Stimulated activated CD8-positive, alpha-beta memory T cell treated with anti-CD3 and anti-CD28 coated beads, Interleukin-12 subunit alpha, Interleukin-12 subunit beta, amount 100 ng/mL, for 4 hours (primary cell): Measurements from ENCODE around the gene MAP7D1.
"Not testable (repeated sequence)": the region's sequence is repeated elsewhere in the genome, so short reads cannot be mapped to it uniquely, and the experiment has no call there.

Source experiments
- DNase-seq: peaks from one replicate; pipeline ENCODE4 v3.0.0-alpha.2; 2020; ENCODE audit warnings: low read depth

MAP7D1 gene

GRCh38 chr1:36203554-36204346, 47.8 kb downstream of the MAP7D1 start:
- no peak for DNase-seq

GRCh38 chr1:36204347-36204909, 48.5 kb downstream of the MAP7D1 start:
- DNase-seq: no peak

DNA sequence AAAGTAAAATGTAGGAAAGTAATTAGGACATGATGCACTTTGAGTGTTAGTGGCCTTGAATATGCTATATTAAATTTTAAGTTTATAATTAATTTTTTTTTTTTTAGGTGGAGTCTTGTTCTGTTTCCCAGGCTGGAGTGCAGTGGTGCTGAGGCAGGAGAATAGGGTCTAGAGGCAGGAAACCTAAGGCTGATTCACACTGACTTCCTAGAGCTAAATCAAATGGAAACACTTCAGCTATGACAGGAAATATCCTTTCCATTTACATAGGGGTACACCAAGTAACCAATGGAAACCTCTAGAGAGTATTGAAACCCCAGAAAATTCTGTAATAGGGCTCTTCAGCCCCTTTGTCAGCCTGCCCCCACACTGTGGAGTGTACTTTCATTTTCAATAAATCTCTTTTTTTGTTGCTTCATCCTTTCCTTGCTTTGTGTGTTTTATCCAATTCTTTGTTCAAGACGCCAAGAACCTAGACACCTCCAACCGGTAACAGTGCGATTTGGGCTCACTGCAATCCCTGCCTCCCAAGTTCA, 50.4 kb downstream of the MAP7D1 start:
- DNase-seq: no peak

GRCh38 chr1:36207339-36207738, 51.4 kb downstream of the MAP7D1 start:
- DNase-seq: no peak

DNA sequence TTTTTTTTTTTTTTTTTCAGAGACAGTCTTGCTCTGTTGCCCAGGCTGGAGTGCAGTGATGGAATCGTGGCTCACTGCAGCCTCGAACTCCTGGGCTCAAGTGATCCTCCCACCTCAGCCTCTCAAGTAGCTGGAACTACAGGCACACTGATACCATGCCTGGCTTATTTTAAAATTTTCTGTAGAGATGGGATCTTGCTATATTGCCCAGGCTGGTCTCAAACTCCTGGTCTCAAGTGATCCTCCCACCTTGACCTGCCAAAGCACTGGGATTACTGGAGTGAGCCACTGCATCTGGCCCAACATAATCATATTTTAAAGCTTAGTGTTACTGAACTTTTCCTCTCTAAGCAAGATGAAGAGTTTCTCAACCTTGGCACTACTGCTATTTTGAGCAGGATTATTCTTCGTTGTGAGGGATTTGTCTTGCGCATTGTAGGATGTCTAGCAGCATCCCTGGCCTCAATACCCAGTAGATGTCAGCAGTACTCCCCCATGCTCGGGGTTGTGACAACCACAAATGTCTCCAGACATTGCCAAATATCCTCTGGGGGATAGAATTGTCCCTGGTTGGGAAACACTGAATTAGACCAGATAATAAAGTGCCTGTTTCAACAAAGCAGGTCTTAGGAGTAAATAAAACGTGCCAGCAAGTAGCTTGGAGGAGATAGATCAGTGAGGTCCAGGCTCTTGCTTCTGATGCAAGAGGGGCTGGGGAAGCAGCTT, 53.2 kb downstream of the MAP7D1 start:
- DNase-seq: no peak

GRCh38 chr1:36211307-36211706, 55.3 kb downstream of the MAP7D1 start:
- no peak for DNase-seq

DNA sequence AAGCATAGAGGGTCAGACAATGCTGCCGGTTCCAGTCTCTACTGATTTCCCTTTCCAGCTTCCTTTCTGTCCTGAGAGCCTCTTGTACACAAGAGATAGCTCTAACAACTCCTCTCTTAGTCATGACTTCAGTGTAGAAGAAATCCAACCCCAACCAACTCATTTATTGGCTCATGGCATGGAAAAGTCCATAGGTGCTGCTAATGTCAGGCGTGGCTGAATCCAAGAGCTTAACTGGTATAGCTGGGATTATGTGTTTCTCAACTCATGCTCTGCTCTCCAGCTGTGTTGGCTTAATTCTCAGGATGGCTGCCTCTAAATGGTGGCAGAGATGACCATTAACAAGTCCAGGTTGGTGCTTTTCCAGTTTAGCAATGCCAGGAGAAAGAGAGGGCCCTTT, 55.9 kb downstream of the MAP7D1 start:
- DNase-seq: no peak

DNA sequence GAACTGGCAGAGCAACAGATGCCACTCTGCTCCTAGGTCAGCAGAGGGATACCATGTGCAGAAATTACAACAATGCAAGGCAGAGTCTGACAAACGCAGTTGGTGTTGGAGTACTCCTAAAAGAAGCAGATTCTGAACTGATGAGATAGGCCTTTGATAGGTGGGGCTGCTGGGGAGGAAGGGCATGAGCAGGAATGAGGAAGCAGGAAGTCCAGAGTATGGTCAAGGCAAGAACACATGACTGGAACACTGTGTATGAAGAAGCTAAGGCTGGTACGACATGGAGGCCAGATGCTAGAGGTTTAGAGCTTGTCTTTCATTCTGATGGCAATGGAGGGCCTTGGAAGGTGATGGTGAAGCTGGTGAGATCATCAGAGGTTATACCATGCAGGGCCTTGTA, 56.8 kb downstream of the MAP7D1 start:
- DNase-seq: no peak

DNA sequence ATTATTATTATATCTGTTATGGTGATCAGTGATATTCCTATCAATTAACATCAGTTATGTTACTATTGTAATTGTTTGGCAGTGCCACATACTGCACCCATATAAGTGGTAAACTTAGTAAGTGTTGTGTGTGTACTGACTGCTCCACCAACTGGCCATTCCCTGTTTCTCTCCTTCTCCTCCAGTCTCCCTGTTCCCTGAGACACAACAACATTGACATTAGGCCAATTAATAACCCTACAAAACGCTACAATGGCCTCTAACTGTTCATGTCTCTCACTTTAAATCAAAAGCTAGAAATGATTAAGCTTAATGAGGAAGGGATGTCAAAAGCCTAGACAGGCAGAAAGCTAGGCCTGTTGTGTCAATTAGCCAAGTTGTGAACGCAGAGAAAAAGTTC, 61.7 kb downstream of the MAP7D1 start:
- no peak for DNase-seq

- DNase-seq: not testable (repeated sequence)
Measured at GRCh38 chr1:36221901-36222300, 65.9 kb downstream of the MAP7D1 start.

DNA sequence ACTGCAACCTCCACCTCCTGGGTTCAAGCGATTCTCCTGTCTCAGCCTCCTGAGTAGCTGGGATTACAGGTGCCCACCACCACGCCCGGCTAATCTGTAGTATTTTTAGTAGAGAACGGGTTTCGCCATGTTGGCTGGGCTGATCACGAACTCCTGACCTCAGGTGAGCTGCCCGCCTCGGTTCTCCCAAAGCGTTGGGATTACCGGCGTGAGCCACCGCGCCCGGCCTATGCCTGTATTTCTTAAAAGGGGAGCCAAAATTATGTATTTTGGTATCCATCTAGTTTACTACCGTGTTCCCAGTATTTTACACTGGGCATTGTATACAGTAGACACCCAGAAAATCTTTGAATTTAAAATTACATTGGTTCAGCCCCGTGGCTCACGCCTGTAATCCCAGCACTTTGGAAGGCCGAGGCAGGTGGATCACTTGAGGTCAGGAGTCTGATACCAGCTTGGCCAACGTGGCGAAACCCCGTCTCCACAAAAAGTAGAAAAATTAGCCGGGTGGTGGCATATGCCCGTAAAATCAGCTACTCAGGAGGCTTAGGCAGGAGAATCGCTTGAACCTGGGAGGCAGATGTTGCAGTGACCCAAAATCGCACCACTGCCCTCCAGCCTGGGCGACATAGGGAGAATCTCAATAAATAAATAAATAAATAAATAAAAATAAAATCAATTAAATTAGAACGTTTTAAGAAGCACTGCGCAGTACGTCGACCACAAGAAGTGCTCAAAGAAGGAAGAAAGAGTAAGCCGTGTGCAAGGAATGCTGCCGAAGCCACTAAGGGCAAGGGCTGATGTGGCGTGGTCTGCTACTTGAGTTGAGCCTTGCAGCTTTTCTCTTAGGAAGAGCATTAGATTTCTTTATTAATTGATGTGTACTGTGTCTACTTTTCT, 66.8 kb downstream of the MAP7D1 start:
- no peak for DNase-seq

GRCh38 chr1:36223381-36223995, 67.5 kb downstream of the MAP7D1 start:
- no peak for DNase-seq

DNA sequence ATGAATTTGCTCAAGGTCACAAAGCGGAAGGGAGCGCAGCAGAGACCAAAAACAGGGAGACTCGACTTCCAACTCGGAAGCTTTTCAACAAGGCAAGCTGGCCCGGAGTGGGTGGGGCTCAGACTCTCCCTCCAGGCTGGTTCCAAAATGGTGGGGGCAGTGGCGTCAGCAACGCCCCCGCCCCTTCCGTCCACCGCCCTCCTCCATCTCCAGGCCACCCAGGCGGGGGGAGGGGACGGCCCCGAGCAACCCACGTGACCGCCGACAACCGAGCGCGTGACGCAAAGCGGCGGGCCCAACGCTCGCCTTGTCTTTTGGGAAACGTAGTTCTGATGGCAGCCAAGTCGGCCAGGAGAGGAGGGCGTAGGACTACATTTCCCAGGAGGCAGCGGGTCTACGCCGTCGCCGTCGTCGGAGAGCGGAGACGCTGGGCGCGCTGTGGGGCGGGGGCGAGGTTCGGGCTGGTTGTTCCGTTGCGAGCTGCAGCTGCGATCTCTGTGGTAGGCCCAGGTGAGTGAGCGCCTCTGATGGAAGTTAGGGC, 68.1 kb downstream of the MAP7D1 start, which contains the start of gene THRAP3:
THRAP3 (plus strand) TSS at position 448 of the 541 bp plus-strand sequence. CDS start 58,121 bp downstream, outside the sequence.
- peak; percentile 99 for DNase-seq

DNA sequence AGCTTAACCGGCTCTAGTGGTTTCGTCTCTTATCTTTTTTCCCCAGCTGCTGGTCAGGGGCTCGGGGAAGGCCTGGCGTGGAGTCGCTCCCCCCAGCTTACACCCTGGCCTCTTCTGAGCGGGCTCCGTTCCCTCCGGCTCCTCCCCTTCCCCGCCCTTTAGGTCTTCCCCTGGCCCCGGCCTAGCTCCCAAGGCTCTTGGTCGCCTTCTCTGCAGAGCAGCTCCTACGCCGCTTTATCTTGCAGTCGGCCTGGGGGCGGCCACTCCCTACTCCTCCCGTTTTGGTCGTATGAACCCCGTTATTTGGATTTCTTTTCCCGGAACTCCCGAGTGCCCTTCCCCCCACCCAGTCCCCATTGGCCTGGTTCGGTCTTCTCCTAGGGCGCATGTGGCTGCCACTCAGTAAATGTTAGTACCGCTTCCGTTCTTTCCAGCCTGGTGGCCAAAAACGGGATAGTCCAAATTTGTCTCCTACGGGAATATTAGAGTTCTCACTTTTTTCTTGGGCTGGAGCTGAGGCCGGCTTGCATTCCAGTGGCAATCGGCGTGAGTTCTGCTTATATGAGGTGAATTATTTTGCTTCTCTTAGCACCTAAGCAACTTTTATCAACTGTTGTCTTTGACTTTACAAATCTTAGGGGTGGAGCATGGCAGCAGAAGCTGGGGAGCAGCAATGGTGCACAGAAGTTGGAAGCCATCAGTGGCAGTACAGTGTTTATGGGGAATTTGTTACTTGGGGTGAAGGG, 68.8 kb downstream of the MAP7D1 start:
- DNase-seq: no peak

DNA sequence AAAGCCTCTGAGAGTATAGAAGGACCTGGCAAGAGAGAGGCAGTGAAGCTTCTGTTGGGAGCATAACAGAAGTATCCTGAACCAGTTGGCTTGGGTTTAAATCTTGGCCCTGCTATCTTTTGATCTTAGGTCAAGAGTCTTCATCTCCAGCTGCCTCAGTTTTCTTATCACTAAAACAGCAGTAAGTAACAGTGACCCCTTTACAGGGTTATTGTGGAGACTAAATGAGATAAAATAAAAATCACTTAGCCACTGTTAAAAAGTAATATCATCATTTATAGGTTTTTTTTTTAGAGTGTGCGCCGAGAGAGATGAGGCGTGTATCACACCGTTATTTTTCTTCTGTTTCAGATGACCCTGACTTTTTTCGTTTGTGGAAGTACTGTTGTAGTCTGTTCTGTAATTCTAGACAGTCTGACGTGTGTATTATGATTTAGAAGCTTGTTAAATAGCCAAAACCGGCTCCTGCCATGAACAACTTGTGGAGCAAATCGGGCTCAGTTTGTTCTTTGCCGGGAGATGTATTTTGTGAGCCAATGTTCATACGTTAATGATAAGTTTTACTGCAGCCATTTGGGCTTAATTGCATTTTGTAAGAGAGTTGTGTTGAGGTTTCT, 69.4 kb downstream of the MAP7D1 start:
- no peak for DNase-seq

DNA sequence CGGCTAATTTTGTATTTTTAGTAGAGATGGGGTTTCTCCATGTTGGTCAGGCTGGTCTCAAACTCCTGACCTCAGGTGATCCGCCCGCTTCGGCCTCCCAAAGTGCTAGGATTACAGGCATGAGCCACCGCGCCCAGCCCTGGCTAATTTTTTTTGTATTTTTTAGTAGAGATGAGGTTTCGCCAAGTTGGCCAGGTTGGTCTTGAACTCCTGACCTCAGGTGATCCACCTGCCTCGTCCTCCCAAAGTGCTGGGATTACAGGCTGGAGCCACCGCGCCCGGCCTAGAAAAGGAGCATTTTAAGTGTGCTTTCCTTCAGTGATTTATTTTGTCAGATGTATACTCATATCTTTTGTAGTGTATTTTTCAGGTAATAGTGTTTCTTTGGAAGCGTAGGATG, 74.3 kb downstream of the MAP7D1 start:
- not testable (repeated sequence) for DNase-seq
